Urinary bladder (tissue), 4 donors: Measurements from ENCODE around the gene RAI14. TPM values are rescaled to one million over a fixed set of nuclear protein-coding genes. Genes with fewer than 3 reads are reported as not detected.

Experiments used
- DNase-seq: peaks from one replicate; pipeline ENCODE4 v3.0.0-alpha.2; 2015; ENCODE audit errors: extremely low spot score
- H3K27ac ChIP-seq: one replicate; pipeline ENCODE4 v1.5.1; 2013; ENCODE audit warnings: low read depth, mild to moderate bottlenecking, moderate library complexity
- H3K36me3 ChIP-seq: one replicate; pipeline ENCODE4 v1.6.1; 2013; ENCODE audit warnings: mild to moderate bottlenecking, moderate library complexity; ENCODE audit not compliant: insufficient read depth
- H3K4me1 ChIP-seq: one replicate; pipeline ENCODE4 v1.6.1; 2013; ENCODE audit warnings: mild to moderate bottlenecking, moderate library complexity; ENCODE audit not compliant: insufficient read depth
- H3K4me3 ChIP-seq: one replicate; pipeline ENCODE4 v1.5.1; 2013; ENCODE audit warnings: low read depth, low read length
- WGBS: extraction: QIAGEN DNeasy Blood & Tissue Kit; methylation state at CpG from one replicate; pipeline ENCODE4 v1.1.7; 2013; 5-methylcytosine and 5-hydroxymethylcytosine counted together
- polyA plus RNA-seq: library from polyadenylated mRNA; stranded (reverse); fragments of 200-250 nt; gene quantifications from one replicate; pipeline ENCODE4 v1.2.3, GENCODE V29; 2013
- total RNA-seq: library from RNA; depleted of rRNA; stranded (reverse); fragments of >200 nt; gene quantifications from one replicate; pipeline ENCODE4 v1.2.3, GENCODE V29; 2014
- donor health status: healthy with polysubstance abuse.
- donor health status: healthy.

RAI14 gene
- total and polyA plus RNA-seq, 2 donors, result 25.6 to 83.9 TPM

DNA sequence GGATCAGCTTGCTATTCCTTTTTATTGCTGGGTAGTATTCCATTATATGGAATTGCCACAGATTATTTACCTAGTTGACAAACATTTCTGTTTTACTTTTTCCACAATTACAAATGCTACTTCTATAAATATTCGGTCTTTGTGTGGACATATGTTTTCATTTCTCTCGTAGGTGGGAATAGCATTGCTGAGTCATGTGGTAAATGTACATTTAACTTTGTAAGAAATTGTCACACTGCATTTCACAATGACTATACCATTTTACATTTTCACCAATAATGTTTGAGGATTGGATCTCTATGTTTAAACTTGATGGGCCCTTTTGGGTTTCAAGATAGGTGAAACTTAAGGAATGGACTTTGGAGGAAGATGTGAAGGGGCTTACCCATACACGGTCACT is 19.7 kb downstream of the RAI14 start:
- Histone ChIP-seq H3K27ac (no peak overlapping the region), H3K4me3 (no peak overlapping the region), H3K36me3 (no peaks in the 10 kb centered on the region), H3K4me1 (no peaks in the 10 kb centered on the region)
- WGBS, result 90% methylated on average over 3 of the region's 3 CpGs
- no peak for DNase-seq

DNA sequence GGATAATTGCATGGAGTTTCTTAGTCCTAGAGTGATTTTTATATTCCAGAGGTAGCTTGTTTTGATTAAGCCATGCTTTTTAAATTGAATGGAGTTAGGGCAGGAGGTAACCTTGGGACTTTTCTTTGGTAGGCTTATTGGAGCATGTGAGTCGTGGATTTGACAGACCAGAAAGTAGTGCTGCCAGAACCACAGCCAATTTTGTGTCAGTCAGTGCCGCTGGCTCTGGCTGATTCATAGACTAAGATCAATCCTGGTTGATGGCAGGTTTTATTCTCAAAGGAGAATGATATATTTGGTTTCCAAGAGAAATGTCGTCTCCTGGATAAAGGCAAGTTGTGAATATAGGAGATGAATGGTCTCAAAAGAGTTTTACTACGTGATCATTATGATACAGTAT is 20.3 kb downstream of the RAI14 start:
- H3K27ac ChIP-seq, result no peak overlapping the region
- WGBS, result 58% methylated on average over 4 of the region's 4 CpGs
- no peaks in the 10 kb centered on the region for H3K4me1 ChIP-seq
- no peak for DNase-seq
- no peaks in the 10 kb centered on the region for H3K36me3 ChIP-seq
- no peak overlapping the region for H3K4me3 ChIP-seq

DNA sequence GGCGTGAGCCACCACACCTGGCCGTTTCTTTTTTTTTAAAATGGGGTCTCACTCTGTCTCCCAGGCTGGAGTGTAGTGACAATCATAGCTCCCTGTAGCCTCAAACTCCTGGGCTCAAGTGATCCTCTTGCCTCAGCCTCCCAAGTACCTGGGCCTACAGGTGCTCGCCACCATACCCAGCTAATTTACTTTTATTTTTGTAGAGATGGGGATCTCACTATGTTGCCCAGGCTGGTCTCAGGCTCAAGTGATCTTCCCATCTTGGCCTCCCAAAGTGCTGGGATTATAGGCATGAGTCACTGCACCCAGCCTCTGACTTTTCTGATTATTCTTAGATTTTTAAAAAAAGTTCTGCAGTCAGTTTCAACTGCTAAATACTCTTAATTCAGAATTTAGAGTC is 21.3 kb downstream of the RAI14 start:
- Histone ChIP-seq H3K4me1 (no peaks in the 10 kb centered on the region), H3K36me3 (no peaks in the 10 kb centered on the region), H3K27ac (no peak overlapping the region), H3K4me3 (no peak overlapping the region)
- DNase-seq, result no peak
- WGBS, result 96% methylated on average over 3 of the region's 3 CpGs

DNA sequence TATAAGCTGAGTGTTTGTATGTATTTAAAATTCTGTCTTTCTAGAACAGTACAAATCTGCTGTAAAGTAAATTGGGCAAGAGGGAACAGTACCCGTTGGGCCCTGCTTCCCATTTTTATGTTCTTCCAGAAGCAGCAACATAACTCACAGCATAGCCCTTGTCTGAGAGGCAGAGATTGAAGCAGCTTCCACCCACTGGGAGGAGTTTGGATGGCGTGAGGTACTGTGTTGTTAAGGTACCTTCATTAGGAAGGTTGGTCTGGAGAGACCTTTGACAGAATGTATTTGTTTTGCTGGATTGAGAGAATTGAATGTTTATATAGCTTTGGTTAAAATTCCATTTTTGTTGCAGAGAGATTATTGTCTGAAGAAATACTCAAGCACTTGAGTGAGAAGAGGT is 24.8 kb downstream of the RAI14 start:
- Histone ChIP-seq H3K4me1 (no peaks in the 10 kb centered on the region), H3K36me3 (no peaks in the 10 kb centered on the region), H3K27ac (no peak overlapping the region), H3K4me3 (no peak overlapping the region)
- no peak for DNase-seq
- 57% methylated on average over 2 of the region's 2 CpGs for WGBS

DNA sequence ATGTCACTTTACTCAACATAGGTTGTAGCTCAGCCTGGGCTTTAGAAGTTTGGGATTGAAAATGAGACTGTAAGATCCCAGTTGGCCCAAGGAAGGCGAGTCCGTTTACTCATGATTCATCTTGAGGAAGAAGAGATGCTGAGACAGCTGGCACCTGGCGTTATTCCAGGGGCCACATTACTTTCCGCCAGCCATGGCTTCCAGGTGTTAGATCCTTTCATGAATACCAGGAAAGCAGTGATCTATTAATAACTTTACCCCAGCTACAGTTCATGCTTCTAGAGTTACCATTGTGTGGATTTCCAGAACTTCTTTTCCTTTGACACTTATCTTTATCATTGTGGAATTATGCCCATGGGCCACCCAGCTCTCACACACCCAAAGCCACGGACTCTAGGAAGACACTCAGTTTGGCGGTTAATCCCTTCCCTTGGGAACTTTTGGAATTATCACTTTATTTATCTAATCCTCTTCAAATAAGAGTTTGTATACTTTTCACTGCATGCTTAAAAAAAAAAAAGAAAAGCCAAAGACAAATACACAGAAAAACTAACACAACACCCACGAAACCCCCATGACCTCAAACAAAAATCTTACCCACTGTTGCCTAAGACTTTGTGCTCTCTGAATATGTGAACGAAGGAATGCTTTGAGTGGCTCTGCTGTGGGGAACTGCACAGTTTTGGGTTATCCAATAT is 26.9 kb downstream of the RAI14 start:
- 60% methylated on average over 8 of the region's 8 CpGs for WGBS
- Histone ChIP-seq H3K4me3 (no peak overlapping the region), H3K36me3 (no peaks in the 10 kb centered on the region), H3K4me1 (no peaks in the 10 kb centered on the region), H3K27ac (no peak overlapping the region)
- DNase-seq, result no peak

DNA sequence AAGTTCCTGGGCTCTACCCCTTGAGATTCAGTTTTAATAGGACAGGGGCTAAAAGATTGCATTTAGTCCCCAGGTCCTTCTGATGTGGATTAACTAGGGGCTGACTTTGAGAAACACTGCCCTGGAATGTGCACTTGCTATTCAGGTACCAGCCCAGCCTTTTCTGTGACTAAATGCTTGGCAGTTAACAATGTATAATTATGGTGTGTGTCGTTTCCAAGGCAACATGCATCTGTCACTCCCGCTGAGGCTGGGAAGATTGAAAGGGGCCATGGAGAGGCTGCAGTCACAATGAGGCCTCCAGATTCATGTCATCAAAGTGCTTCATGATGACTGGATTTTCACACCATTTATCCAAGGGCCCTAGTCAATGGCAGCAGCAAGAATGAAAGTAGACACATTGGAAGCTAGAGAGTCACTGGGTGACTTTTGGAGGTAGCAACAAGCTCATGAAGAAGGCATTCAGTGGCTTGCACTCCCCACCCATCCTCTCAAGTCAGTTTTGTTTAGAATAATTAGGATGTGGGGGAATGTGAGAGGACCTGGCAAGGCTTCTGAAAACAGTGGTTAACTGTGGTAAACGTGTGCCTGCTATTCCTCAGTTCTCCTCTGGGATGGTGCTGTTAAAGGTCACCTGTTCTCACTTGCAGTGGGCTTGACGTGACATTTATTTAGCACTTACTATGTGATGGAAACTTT is 28.3 kb downstream of the RAI14 start:
- H3K36me3 ChIP-seq, result no peaks in the 10 kb centered on the region
- no peaks in the 10 kb centered on the region for H3K4me1 ChIP-seq
- 64% methylated on average over 4 of the region's 4 CpGs for WGBS
- no peak for DNase-seq
- no peak overlapping the region for H3K4me3 ChIP-seq
- no peak overlapping the region for H3K27ac ChIP-seq

DNA sequence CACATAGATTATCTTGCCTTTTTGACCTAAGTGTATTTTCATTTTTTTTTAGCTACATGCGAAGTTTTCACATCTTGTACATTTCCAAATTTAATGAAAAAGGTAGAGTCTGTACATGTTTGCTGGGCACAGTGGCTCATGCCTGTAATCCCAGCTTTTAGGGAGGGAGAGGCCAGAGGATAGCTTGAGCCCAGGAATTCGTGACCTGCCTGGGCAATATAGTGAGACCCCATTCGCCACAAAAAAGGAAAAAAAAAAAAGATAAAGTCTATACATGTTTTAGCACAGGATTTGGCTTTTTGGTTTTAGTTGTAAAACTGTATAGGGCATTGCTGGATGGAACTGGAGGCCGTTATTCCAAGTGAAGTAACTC is 28.8 kb downstream of the RAI14 start:
- 91% methylated on average over 4 of the region's 4 CpGs for WGBS
- Histone ChIP-seq H3K36me3 (no peaks in the 10 kb centered on the region), H3K4me1 (no peaks in the 10 kb centered on the region), H3K27ac (no peak overlapping the region), H3K4me3 (no peak overlapping the region)
- DNase-seq, result no peak

DNA sequence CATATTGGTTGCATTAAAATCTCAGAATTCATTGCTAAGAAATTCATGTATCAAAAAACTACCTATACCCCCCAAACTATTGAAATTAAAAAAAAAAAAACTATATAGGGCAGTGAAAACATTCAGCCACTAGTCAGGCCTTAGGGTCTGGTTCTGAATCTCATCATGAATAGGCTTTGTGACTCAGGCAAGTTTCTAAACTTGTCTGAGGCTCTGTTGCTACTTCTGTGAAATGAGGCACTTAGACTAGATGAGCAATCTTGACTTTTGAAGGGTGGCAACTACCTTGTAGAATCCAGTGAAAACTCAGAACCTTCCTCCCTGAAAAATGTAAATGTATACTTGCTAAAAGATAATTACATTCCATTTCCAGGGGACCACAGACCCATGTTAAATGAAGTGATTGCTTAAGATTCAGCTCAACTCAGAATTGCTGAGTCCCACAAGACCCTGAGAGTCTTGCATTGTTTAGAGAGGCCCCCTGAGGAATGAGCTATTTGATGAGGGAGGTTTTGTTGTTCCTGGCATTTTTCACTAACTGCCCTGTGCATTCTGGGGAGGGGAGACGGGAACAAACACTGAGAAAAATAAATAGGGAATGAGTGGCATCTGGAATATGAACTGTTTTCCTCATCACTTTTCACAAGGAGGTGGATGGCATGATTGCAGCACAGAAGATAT is 29.5 kb downstream of the RAI14 start:
- no peak overlapping the region for H3K27ac ChIP-seq
- no peak for DNase-seq
- no peak overlapping the region for H3K4me3 ChIP-seq
- H3K4me1 ChIP-seq, result no peaks in the 10 kb centered on the region
- H3K36me3 ChIP-seq, result no peaks in the 10 kb centered on the region
- WGBS, result 67% methylated on average over 1 of the region's 1 CpG

DNA sequence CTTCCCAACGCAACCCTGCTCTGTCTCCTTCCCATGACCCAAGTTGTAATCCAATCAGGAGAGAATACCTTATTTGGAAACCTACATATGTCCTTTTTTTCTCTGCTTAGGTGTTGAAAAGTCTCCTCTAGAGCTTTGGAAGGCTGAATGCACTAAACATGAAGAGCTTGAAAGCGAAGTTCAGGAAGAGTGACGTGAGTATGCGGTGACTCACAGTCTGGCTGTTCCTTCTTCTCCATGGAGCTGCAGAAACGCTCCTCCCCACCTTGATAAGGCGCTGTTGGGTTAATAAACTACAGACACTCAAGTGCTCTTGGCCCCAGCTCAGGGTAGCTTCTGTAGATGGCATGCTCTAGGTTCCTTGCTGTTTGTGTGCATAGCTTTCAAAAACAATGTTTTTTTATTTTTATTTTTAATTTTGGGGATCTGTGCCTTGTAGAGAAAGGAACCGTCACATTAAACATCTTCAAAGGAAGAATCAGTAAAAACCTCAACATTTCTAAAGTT is 30.7 kb downstream of the RAI14 start:
- Histone ChIP-seq H3K4me1 (no peaks in the 10 kb centered on the region), H3K27ac (no peak overlapping the region), H3K4me3 (no peak overlapping the region), H3K36me3 (no peaks in the 10 kb centered on the region)
- DNase-seq, result peak; percentile 87
- 23% methylated on average over 7 of the region's 7 CpGs for WGBS

DNA sequence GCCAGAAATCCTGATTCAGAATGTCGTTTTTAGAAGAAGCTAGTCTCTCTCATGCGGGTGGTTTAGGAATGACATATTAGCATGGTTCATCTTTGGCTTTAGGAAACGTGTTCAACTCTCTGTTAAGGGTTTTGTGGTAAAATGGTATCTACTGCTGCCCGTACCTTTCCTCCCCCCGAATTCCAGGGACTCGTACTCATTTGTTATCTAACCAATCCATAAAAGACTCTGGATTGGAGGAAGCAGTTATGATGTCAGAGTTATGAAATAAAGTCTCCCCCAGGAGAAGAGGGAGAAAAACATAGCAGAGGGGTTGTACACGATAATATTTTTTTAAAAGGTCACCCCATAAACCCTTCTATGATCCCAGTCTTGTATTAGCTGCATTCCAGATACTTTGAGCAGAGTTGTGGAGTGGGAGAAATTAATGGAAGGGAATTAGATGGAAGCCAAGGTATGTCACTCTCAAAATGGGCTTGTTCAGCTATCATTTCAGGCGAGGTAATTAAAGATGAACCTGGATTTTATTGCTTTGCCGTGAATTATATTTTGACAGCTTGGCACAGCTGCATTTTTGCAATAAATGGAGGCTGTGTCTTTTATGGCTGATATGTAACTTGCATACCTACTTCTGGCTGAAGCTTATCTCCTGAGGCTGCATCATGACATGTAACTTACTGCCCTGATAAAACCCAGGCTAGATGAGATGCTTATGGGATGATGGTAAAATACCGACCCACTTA is 31.3 kb downstream of the RAI14 start:
- peak; percentile 66 for DNase-seq
- Histone ChIP-seq H3K27ac (no peak overlapping the region), H3K4me1 (no peaks in the 10 kb centered on the region), H3K36me3 (no peaks in the 10 kb centered on the region), H3K4me3 (no peak overlapping the region)
- WGBS, result 33% methylated on average over 10 of the region's 10 CpGs

DNA sequence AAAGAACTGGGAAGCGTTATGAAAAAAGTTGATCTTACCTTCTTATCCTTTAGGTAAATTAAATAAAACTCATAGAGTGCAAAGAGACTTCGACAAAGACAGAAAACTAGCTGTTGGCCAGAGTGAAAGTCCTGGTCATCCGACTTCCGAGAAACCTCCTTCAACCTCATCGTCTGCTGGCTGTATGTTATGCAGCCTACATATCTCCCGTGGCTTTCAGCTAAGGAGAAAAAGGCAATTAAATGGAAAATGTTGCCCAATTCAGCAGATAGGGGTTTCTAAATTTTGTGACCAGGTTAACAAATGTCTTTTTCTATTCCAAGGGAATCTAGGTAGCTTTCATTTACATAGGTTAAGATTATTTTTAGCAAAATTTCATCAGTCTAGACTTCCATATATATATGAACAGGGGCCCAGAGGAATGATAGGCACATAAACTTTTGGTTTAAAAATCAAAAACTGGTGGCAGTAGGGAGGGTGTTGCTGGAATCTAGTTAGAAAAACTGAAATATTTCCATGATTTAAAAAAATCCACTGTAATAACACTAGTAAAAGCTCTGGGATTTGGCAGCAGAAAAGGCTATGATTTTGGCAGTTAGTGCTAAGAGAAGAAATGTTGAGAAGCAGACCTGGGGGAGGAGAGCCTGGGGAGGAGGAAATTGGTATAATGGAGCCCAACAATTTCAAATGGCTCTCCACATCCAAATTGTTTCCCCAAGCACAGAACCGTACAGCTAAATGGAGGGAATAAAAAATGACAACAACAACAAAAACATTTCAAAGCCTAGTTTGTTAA is 32.1 kb downstream of the RAI14 start:
- H3K4me1 ChIP-seq, result no peaks in the 10 kb centered on the region
- no peak overlapping the region for H3K27ac ChIP-seq

DNA sequence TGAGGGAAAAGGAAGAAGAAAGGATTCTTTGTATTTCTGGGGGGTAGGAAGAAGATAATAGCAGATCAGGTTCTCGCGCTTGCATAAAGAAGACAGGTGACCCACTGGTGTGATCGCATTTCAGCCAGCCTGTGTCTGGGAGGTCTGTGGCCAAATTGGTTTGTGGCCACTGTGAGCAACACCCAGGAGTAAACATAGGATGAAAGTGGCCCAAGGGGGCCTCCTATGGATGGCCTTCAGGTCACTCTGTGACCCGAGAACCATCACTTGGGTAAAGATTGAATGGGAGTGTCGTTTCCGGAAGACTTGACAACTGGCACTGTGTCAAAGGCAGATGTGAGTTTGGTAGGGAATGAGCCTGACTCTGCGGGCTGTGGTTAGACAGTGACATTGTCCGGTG is 34.2 kb downstream of the RAI14 start:
- no peaks in the 10 kb centered on the region for H3K4me1 ChIP-seq
- no peak overlapping the region for H3K4me3 ChIP-seq
- no peak for DNase-seq
- no peaks in the 10 kb centered on the region for H3K36me3 ChIP-seq
- no peak overlapping the region for H3K27ac ChIP-seq
- 80% methylated on average over 8 of the region's 8 CpGs for WGBS

More for the DNA sequence above, 32.1 kb downstream of the RAI14 start:
- Histone ChIP-seq H3K36me3 (no peaks in the 10 kb centered on the region), H3K4me3 (no peak overlapping the region)
- DNase-seq, result no peak
- 54% methylated on average over 7 of the region's 7 CpGs for WGBS

DNA sequence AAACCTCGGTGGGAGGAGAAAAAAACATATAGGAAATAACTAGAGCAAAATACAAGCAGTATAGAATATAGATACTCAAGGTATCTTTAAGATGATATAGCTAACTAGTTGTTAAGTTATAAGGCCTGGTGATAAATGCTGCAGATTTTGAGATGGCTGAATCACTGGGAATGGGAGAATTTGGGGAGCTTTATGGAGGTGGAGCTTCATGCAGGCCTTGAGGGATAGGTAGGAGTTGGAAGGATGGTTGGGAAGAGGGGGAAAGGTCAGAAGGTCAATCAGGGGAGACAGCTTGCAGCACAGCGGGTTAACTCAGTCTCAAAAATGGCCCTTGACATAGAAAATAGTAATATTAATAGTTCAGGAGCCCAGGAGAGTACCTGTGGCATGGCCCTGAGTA is 34.8 kb downstream of the RAI14 start:
- no peak for DNase-seq
- WGBS, result 89% methylated on average over 2 of the region's 2 CpGs

More for the DNA sequence above, 34.8 kb downstream of the RAI14 start:
- Histone ChIP-seq H3K27ac (no peak overlapping the region), H3K36me3 (no peaks in the 10 kb centered on the region), H3K4me1 (no peaks in the 10 kb centered on the region), H3K4me3 (no peak overlapping the region)
